Tibial nerve (tissue), 4 donors: Measurements from ENCODE around the gene CCR5. TPM values are rescaled to one million over a fixed set of nuclear protein-coding genes. Genes with fewer than 3 reads are reported as not detected.

ENCODE experiments used
- DNase-seq, 2 donors: peaks; one replicate each; pipeline ENCODE4 v3.0.0-alpha.2; 2019; ENCODE audit warnings: low spot score in 2 of 2
- H3K27ac ChIP-seq, 4 donors: fragments of 200-600 bp; sonication (generic) in 3 of 4; one replicate each; pipeline ENCODE4 v1.5.1; 2017 to 2019; ENCODE audit warnings: mild to moderate bottlenecking in 1 of 4
- H3K27me3 ChIP-seq, 2 donors: fragments of 200-600 bp; sonication (generic) in 1 of 2; one replicate each; pipeline versions ENCODE4 v1.5.1 to v1.6.0; 2017 to 2019
- H3K36me3 ChIP-seq, 3 donors: fragments of 200-600 bp; sonication (generic); one replicate each; pipeline ENCODE4 v1.5.1; 2018 to 2019
- H3K4me1 ChIP-seq, 4 donors: fragments of 200-600 bp; sonication (generic) in 3 of 4; one replicate each; pipeline ENCODE4 v1.5.1; 2017 to 2019
- H3K4me3 ChIP-seq, 4 donors: fragments of 200-600 bp; sonication (generic) in 3 of 4; one replicate each; pipeline ENCODE4 v1.5.1; 2017 to 2019; ENCODE audit warnings: mild to moderate bottlenecking in 1 of 4, moderate library complexity in 1 of 4
- H3K9me3 ChIP-seq, 4 donors: fragments of 200-600 bp; sonication (generic) in 3 of 4; one replicate each; pipeline ENCODE4 v1.5.1; 2017 to 2019
- CTCF ChIP-seq, 5 experiments: fragments of 200-600 bp in 3 of 5; fragments of 450-650 bp in 2 of 5; sonication (generic) in 3 of 5; IDR thresholded peaks; one replicate each; pipeline ENCODE4 v1.5.1; 2016 to 2019; ENCODE audit warnings: antibody characterized with exemption in 5 of 5, mild to moderate bottlenecking in 3 of 5, moderate library complexity in 2 of 5
- EP300 ChIP-seq, 2 donors: sonication (generic); formaldehyde crosslinking; IDR thresholded peaks; one replicate each; pipeline ENCODE4 v1.6.1; 2017; ENCODE audit warnings: antibody characterized with exemption in 2 of 2, mild to moderate bottlenecking in 1 of 2
- POLR2A ChIP-seq, 2 donors: fragments of 450-650 bp; IDR thresholded peaks; one replicate each; pipeline ENCODE4 v1.6.1; 2017; ENCODE audit warnings: antibody characterized with exemption in 2 of 2, mild to moderate bottlenecking in 2 of 2, moderate library complexity in 2 of 2
- WGBS, 2 donors: methylation state at CpG; one replicate each; pipeline ENCODE4 v1.1.5; 2018; 5-methylcytosine and 5-hydroxymethylcytosine counted together
- total RNA-seq, 4 donors: library from RNA; depleted of rRNA; stranded (reverse); fragments of >200 nt; gene quantifications; one replicate each; pipeline ENCODE4 v1.1.0, GENCODE V29; 2016

The CCR5 gene
- total RNA-seq, 4 donors from 2014 or later = 0.22 to 1.2 (median 0.87) TPM

- TF ChIP-seq POLR2A (IDR thresholded peaks at IDR 0.05) (no peak), EP300 (IDR thresholded peaks at IDR 0.05) (no peak), CTCF (IDR thresholded peaks at IDR 0.05) (no peak)
- Histone ChIP-seq H3K27ac (no peak overlapping the region), H3K36me3 (no peaks in the 10 kb centered on the region), H3K4me1 (peaks cover 0 to 3% (median 0%) of the 10 kb centered on the region in 4 donors), H3K9me3 (no peaks in the 10 kb centered on the region), H3K4me3 (no peak overlapping the region), H3K27me3 (no peaks in the 10 kb centered on the region)
- 61 to 65% methylated on average over 6 of the region's 6 CpGs for WGBS, 2 donors
- DNase-seq = no peak
These were observed 24.5 kb downstream of the CCR5 start for GRCh38 chr3:46395210-46395661.

GRCh38 chr3:46395766-46396530 is 25.2 kb downstream of the CCR5 start:
- no peaks in the 10 kb centered on the region for H3K27me3 ChIP-seq
- TF ChIP-seq EP300 (IDR thresholded peaks at IDR 0.05) (no peak), CTCF (IDR thresholded peaks at IDR 0.05) (no peak), POLR2A (IDR thresholded peaks at IDR 0.05) (no peak)
- 55 to 70% methylated on average over 6 of the region's 6 CpGs for WGBS, 2 donors
- no peaks in the 10 kb centered on the region for H3K36me3 ChIP-seq
- DNase-seq = no peak
- no peaks in the 10 kb centered on the region for H3K9me3 ChIP-seq
- no peak overlapping the region for H3K4me3 ChIP-seq
- peaks cover 0 to 3% (median 0%) of the 10 kb centered on the region in 4 donors for H3K4me1 ChIP-seq
- H3K27ac ChIP-seq = no peak overlapping the region

- TF ChIP-seq CTCF (IDR thresholded peaks at IDR 0.05) = no peak
- no peak for TF ChIP-seq POLR2A (IDR thresholded peaks at IDR 0.05)
- no peak for TF ChIP-seq EP300 (IDR thresholded peaks at IDR 0.05)
- no peaks in the 10 kb centered on the region for H3K9me3 ChIP-seq
- no peaks in the 10 kb centered on the region for H3K36me3 ChIP-seq
- no peak for DNase-seq
- H3K27ac ChIP-seq = no peak overlapping the region
- no peak overlapping the region for H3K4me3 ChIP-seq
- WGBS, 2 donors = 88 to 95% methylated on average over 7 of the region's 7 CpGs
- H3K27me3 ChIP-seq = no peaks in the 10 kb centered on the region
- peaks cover 0 to 3% (median 0%) of the 10 kb centered on the region in 4 donors for H3K4me1 ChIP-seq
These were observed 26.4 kb downstream of the CCR5 start for GRCh38 chr3:46397111-46397510.

- Histone ChIP-seq H3K9me3 (no peaks in the 10 kb centered on the region), H3K4me1 (peaks cover 0 to 3% (median 0%) of the 10 kb centered on the region in 4 donors), H3K4me3 (no peak overlapping the region), H3K27ac (no peak overlapping the region), H3K27me3 (no peaks in the 10 kb centered on the region), H3K36me3 (no peaks in the 10 kb centered on the region)
- TF ChIP-seq POLR2A (IDR thresholded peaks at IDR 0.05) (no peak), EP300 (IDR thresholded peaks at IDR 0.05) (no peak), CTCF (IDR thresholded peaks at IDR 0.05) (no peak)
- WGBS, 2 donors = 90% methylated on average over 6 of the region's 6 CpGs
- no peak for DNase-seq
These were observed 27.6 kb downstream of the CCR5 start for GRCh38 chr3:46398186-46398955.

- WGBS, 2 donors = 68 to 70% methylated on average over 2 of the region's 2 CpGs
These were observed 28.4 kb downstream of the CCR5 start for GRCh38 chr3:46399098-46399497.

More at GRCh38 chr3:46399098-46399497, 28.4 kb downstream of the CCR5 start:
- H3K9me3 ChIP-seq = no peaks in the 10 kb centered on the region
- H3K4me3 ChIP-seq = no peak overlapping the region
- H3K27me3 ChIP-seq = no peaks in the 10 kb centered on the region
- no peak overlapping the region for H3K27ac ChIP-seq
- peaks cover 0 to 3% (median 0%) of the 10 kb centered on the region in 4 donors for H3K4me1 ChIP-seq
- TF ChIP-seq EP300 (IDR thresholded peaks at IDR 0.05) (no peak), POLR2A (IDR thresholded peaks at IDR 0.05) (no peak), CTCF (IDR thresholded peaks at IDR 0.05) (no peak)
- H3K36me3 ChIP-seq = no peaks in the 10 kb centered on the region
- no peak for DNase-seq
